Right renal cortex interstitium (tissue), 3 donors: ENCODE measurements around the gene INHBB. TPM values are rescaled to one million over a fixed set of nuclear protein-coding genes. Genes with fewer than 3 reads are reported as not detected.

Experiments
- DNase-seq, 3 donors: peaks; one replicate each; pipeline ENCODE4 v3.0.0-alpha.2; 2013; ENCODE audit warnings: low read depth in 3 of 3, low spot score in 2 of 3
- polyA plus RNA-seq, 3 donors: library from polyadenylated mRNA; unstranded; fragments of 120-200 nt; gene quantifications; one replicate each; pipeline ENCODE4 v1.2.1, GENCODE V29; 2013; ENCODE audit not compliant: insufficient read length in 3 of 3

INHBB gene
- polyA plus RNA-seq, 3 donors = 0.04 TPM; not detected in 1

- DNase-seq = no peak
These were observed 8.5 kb downstream of the INHBB start for GRCh38 chr2:120354467-120354866.

GRCh38 chr2:120354935-120355779, 9.2 kb downstream of the INHBB start:
- no peak for DNase-seq

- no peak for DNase-seq
These were observed 9.9 kb downstream of the INHBB start for GRCh38 chr2:120355780-120356266.

- DNase-seq = no peak
These were observed 11.8 kb downstream of the INHBB start for GRCh38 chr2:120357768-120358167.

- no peak for DNase-seq
These were observed 13.0 kb downstream of the INHBB start for GRCh38 chr2:120358734-120359465.

- no peak for DNase-seq
These were observed 14.4 kb downstream of the INHBB start for GRCh38 chr2:120360307-120360855.

- no peak for DNase-seq
These were observed 17.0 kb downstream of the INHBB start for GRCh38 chr2:120362926-120363325.

GRCh38 chr2:120365236-120365793, 19.4 kb downstream of the INHBB start:
- no peak for DNase-seq

GRCh38 chr2:120366698-120367097, 20.8 kb downstream of the INHBB start:
- no peak for DNase-seq

GRCh38 chr2:120367221-120367620, 21.3 kb downstream of the INHBB start:
- no peak for DNase-seq

- DNase-seq = no peak
These were observed 21.7 kb downstream of the INHBB start for GRCh38 chr2:120367649-120368048.

GRCh38 chr2:120368086-120368485, 22.1 kb downstream of the INHBB start:
- DNase-seq = no peak

- no peak for DNase-seq
These were observed 23.3 kb downstream of the INHBB start for GRCh38 chr2:120369250-120369649.

- DNase-seq = no peak
These were observed 26.2 kb downstream of the INHBB start for GRCh38 chr2:120371969-120372625.

- DNase-seq = no peak
These were observed 26.9 kb downstream of the INHBB start for GRCh38 chr2:120372816-120373215.

GRCh38 chr2:120373424-120373823, 27.5 kb downstream of the INHBB start:
- DNase-seq = no peak

GRCh38 chr2:120374821-120375220, 28.9 kb downstream of the INHBB start:
- no peak for DNase-seq

- DNase-seq = no peak
These were observed 29.5 kb downstream of the INHBB start for GRCh38 chr2:120375251-120376020.

GRCh38 chr2:120376101-120376500, 30.2 kb downstream of the INHBB start:
- no peak for DNase-seq
